PFSK-1 (cell line): ENCODE measurements around the gene EFNB1.

Experiments used
- FOXP2 ChIP-seq: optimal IDR thresholded peaks from 2 replicates; pipeline ENCODE3; 2011; ENCODE audit warnings: borderline replicate concordance, control low read depth, inconsistent platforms; ENCODE audit not compliant: insufficient read depth; ENCODE audit errors: extremely low read length, extremely low read depth
- POLR2AphosphoS5 ChIP-seq: IDR thresholded peaks from 2 replicates; pipeline ENCODE4 v1.6.1; 2012; ENCODE audit warnings: low read depth, mild to moderate bottlenecking, control low read depth, low read length, moderate library complexity
- REST ChIP-seq, 2 experiments: IDR thresholded peaks; 2 replicates each; pipeline versions ENCODE4 v1.6.1 to v1.8.0; 2011 to 2012; ENCODE audit warnings: low read depth in 2 of 2, low read length in 2 of 2, control low read depth in 1 of 2, inconsistent platforms in 1 of 2, mild to moderate bottlenecking in 1 of 2, moderate library complexity in 1 of 2; ENCODE audit not compliant: insufficient read depth in 1 of 2
- SIN3A ChIP-seq: IDR thresholded peaks from 2 replicates; pipeline ENCODE4 v1.6.1; 2012; ENCODE audit warnings: mild to moderate bottlenecking, low read length, moderate library complexity, borderline replicate concordance; ENCODE audit not compliant: insufficient read depth
- TAF1 ChIP-seq: IDR thresholded peaks from 2 replicates; pipeline ENCODE4 v1.6.1; 2012; ENCODE audit warnings: low read length, control low read depth, borderline replicate concordance; ENCODE audit not compliant: insufficient read depth

The EFNB1 gene

GRCh38 chrX:68839771-68840170 lies 10.9 kb downstream of the EFNB1 start:
- no peak for TF ChIP-seq TAF1
- TF ChIP-seq FOXP2 = no peak
- no peak for TF ChIP-seq SIN3A

GRCh38 chrX:68840256-68840655 lies 11.4 kb downstream of the EFNB1 start:
- TF ChIP-seq SIN3A (no peak), FOXP2 (no peak), REST (IDR thresholded peaks at IDR 0.05; ENCODE audit: insufficient read depth in 1 of 2, low read depth in 2 of 2, low read length in 2 of 2) (no peak), TAF1 (no peak)

- no peak for TF ChIP-seq SIN3A
- no peak for TF ChIP-seq TAF1
- no peak for TF ChIP-seq POLR2AphosphoS5
- no peak for TF ChIP-seq FOXP2
- no peak for TF ChIP-seq REST (IDR thresholded peaks at IDR 0.05; ENCODE audit: insufficient read depth in 1 of 2, low read depth in 2 of 2, low read length in 2 of 2)
Measured at GRCh38 chrX:68841251-68842049, 12.6 kb downstream of the EFNB1 start.

- TF ChIP-seq POLR2AphosphoS5 (no peak), REST (IDR thresholded peaks at IDR 0.05; ENCODE audit: insufficient read depth in 1 of 2, low read depth in 2 of 2, low read length in 2 of 2) (no peak), TAF1 (no peak), SIN3A (no peak), FOXP2 (no peak)
Measured at GRCh38 chrX:68842351-68842750, 13.5 kb downstream of the EFNB1 start.

- TF ChIP-seq FOXP2 (no peak), TAF1 (no peak), POLR2AphosphoS5 (no peak), SIN3A (no peak), REST (IDR thresholded peaks at IDR 0.05; ENCODE audit: insufficient read depth in 1 of 2, low read depth in 2 of 2, low read length in 2 of 2) (no peak)
Measured at GRCh38 chrX:68842781-68843581, 14.2 kb downstream of the EFNB1 start.
